Psoas muscle (tissue), 8 donors: ENCODE measurements around the gene NFE2L1. TPM values are rescaled to one million over a fixed set of nuclear protein-coding genes. Genes with fewer than 3 reads are reported as not detected.

ENCODE experiments used
- ATAC-seq, 4 donors: fragments of 200-7000 bp; cut with Tn5 transposase; one replicate each; pipeline ENCODE4 v1.9.1; 2020; ENCODE audit warnings: moderate library complexity in 3 of 4, mild to moderate bottlenecking in 2 of 4
- DNase-seq, 2 donors: peaks; one replicate each; pipeline ENCODE4 v3.0.0-alpha.2; 2020
- H3K27ac ChIP-seq: fragments of 200-600 bp; one replicate; pipeline ENCODE4 v1.8.0; 2022
- H3K27me3 ChIP-seq, 3 donors: fragments of 200-600 bp in 1 of 3; one replicate each; pipeline versions ENCODE4 v1.6.1 to v1.8.0; 2013 to 2022; ENCODE audit warnings: low read length in 2 of 3, mild to moderate bottlenecking in 2 of 3, moderate library complexity in 1 of 3; ENCODE audit not compliant: insufficient read depth in 3 of 3
- H3K36me3 ChIP-seq, 2 donors: fragments of 200-600 bp in 1 of 2; one replicate each; pipeline versions ENCODE4 v1.6.1 to v1.8.0; 2013 to 2022; ENCODE audit warnings: low read depth in 1 of 2, mild to moderate bottlenecking in 1 of 2, moderate library complexity in 1 of 2; ENCODE audit not compliant: insufficient read depth in 1 of 2
- H3K4me1 ChIP-seq: fragments of 200-600 bp; one replicate; pipeline ENCODE4 v1.8.0; 2022
- H3K4me3 ChIP-seq: fragments of 200-600 bp; one replicate; pipeline ENCODE4 v1.8.0; 2022; ENCODE audit warnings: mild to moderate bottlenecking
- H3K9me3 ChIP-seq: fragments of 200-600 bp; one replicate; pipeline ENCODE4 v1.8.0; 2022
- WGBS, 3 donors: extraction: QIAGEN DNeasy Blood & Tissue Kit; methylation state at CpG; one replicate each; pipeline versions ENCODE4 v1.1.6 to v1.1.7; 2013; 5-methylcytosine and 5-hydroxymethylcytosine counted together
- intact Hi-C, 2 donors: fragments of 100-400 bp; cut with DNase I; formaldehyde crosslinking; loops; one replicate each; pipeline versions ENCODE4 v1.11.0 to v1.14.2; 2022
- polyA plus RNA-seq, 3 donors: library from polyadenylated mRNA; stranded (reverse); fragments of 200-250 nt; gene quantifications; one replicate each; pipeline ENCODE4 v1.2.3, GENCODE V29; 2013
- total RNA-seq, 4 donors: library from RNA; stranded (reverse); fragmentation: NEBNext Ultra II Directional in 2 of 4; extraction: Animal tissue kit (Norgen Biotek cat#: 25700) in 2 of 4; gene quantifications; one replicate each; pipeline versions ENCODE4 v1.2.1 to v1.2.4, GENCODE V29; 2021 to 2023
- TF ChIP-seq, protein P1 (sequence below): fragments of 200-600 bp; IDR thresholded peaks from one replicate; pipeline ENCODE4 v1.8.0; 2022; ENCODE audit warnings: antibody characterized with exemption
- donor health status: healthy with polysubstance abuse.
- donor health status: DM: no; HTN: no; CAD: no; lungs with moderate emphysema.
- donor health status: Bipolar disorder and iron deficiency.
- donor health status: healthy.
- donor health status: DM: yes; HTN: yes; CAD: no.
- donor health status: DM: no; HTN: no; CAD: no.
- donor health status: DM: no; HTN: no; CAD: no.
- donor health status: DM: yes; HTN: yes; CAD: no.

NFE2L1 gene
- total and polyA plus RNA-seq, 7 donors, result 308 to 1,601 (median 1,124) TPM

- intact Hi-C loops, result no loop called here
- Histone ChIP-seq H3K27me3 (peaks cover 0 to 57% (median 8%) of the 10 kb centered on the region in 3 donors), H3K27ac (no peak overlapping the region), H3K36me3 (no peaks in the 10 kb centered on the region), H3K4me1 (peaks cover 8% of the 10 kb centered on the region), H3K4me3 (no peak overlapping the region), H3K9me3 (no peaks in the 10 kb centered on the region)
- TF ChIP-seq, protein P1, sequence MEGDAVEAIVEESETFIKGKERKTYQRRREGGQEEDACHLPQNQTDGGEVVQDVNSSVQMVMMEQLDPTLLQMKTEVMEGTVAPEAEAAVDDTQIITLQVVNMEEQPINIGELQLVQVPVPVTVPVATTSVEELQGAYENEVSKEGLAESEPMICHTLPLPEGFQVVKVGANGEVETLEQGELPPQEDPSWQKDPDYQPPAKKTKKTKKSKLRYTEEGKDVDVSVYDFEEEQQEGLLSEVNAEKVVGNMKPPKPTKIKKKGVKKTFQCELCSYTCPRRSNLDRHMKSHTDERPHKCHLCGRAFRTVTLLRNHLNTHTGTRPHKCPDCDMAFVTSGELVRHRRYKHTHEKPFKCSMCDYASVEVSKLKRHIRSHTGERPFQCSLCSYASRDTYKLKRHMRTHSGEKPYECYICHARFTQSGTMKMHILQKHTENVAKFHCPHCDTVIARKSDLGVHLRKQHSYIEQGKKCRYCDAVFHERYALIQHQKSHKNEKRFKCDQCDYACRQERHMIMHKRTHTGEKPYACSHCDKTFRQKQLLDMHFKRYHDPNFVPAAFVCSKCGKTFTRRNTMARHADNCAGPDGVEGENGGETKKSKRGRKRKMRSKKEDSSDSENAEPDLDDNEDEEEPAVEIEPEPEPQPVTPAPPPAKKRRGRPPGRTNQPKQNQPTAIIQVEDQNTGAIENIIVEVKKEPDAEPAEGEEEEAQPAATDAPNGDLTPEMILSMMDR, result no peak
- 85 to 90% (median 86%) methylated on average over 3 of the region's 3 CpGs for WGBS, 3 donors
- no peak for ATAC-seq
- DNase-seq, result no peak
These were observed 38.0 kb upstream of the NFE2L1 start for GRCh38 chr17:48010193-48010592.

GRCh38 chr17:48011405-48012150 lies 36.6 kb upstream of the NFE2L1 start:
- H3K9me3 ChIP-seq, result no peaks in the 10 kb centered on the region
- H3K4me1 ChIP-seq, result peaks cover 8% of the 10 kb centered on the region
- 4 to 6% (median 5%) methylated on average over 23 of the region's 23 CpGs for WGBS, 3 donors
- intact Hi-C loops, result no loop called here
- H3K4me3 ChIP-seq, result peak overlapping the region; percentile 56
- H3K27me3 ChIP-seq, result peaks cover 0 to 58% (median 8%) of the 10 kb centered on the region in 3 donors
- TF ChIP-seq, protein P1, result peak; percentile 32
- ATAC-seq (peak in 3 of 4 donors; percentile 49 to 86 (median 72)), DNase-seq (peak in 1 of 2 donors; percentile 63)
- no peak overlapping the region for H3K27ac ChIP-seq
- H3K36me3 ChIP-seq, result no peaks in the 10 kb centered on the region

- DNase-seq (peak in 1 of 2 donors; percentile 30), ATAC-seq (peak in 1 of 4 donors; percentile 47)
- TF ChIP-seq, protein P1, result no peak
- no peaks in the 10 kb centered on the region for H3K9me3 ChIP-seq
- intact Hi-C loops, result no loop called here
- peaks cover 8% of the 10 kb centered on the region for H3K4me1 ChIP-seq
- peaks cover 0 to 55% (median 8%) of the 10 kb centered on the region in 3 donors for H3K27me3 ChIP-seq
- H3K27ac ChIP-seq, result no peak overlapping the region
- 0 to 1% (median 1%) methylated on average over 28 to 34 of the region's 34 CpGs for WGBS, 3 donors
- no peaks in the 10 kb centered on the region for H3K36me3 ChIP-seq
- peak overlapping the region; percentile 56 for H3K4me3 ChIP-seq
These were observed 36.0 kb upstream of the NFE2L1 start for GRCh38 chr17:48012151-48012520.

GRCh38 chr17:48012654-48013053 lies 35.5 kb upstream of the NFE2L1 start:
- H3K27ac ChIP-seq, result no peak overlapping the region
- TF ChIP-seq, protein P1, result no peak
- no peaks in the 10 kb centered on the region for H3K9me3 ChIP-seq
- intact Hi-C loops, result no loop called here
- no peak for ATAC-seq
- H3K36me3 ChIP-seq, result no peaks in the 10 kb centered on the region
- peaks cover 0 to 50% (median 8%) of the 10 kb centered on the region in 3 donors for H3K27me3 ChIP-seq
- no peak for DNase-seq
- 30 to 38% (median 38%) methylated on average over 5 of the region's 5 CpGs for WGBS, 3 donors
- peak overlapping the region; percentile 56 for H3K4me3 ChIP-seq
- peaks cover 8% of the 10 kb centered on the region for H3K4me1 ChIP-seq
